ENCODE data around the gene INSRR.

INSRR gene

DNA sequence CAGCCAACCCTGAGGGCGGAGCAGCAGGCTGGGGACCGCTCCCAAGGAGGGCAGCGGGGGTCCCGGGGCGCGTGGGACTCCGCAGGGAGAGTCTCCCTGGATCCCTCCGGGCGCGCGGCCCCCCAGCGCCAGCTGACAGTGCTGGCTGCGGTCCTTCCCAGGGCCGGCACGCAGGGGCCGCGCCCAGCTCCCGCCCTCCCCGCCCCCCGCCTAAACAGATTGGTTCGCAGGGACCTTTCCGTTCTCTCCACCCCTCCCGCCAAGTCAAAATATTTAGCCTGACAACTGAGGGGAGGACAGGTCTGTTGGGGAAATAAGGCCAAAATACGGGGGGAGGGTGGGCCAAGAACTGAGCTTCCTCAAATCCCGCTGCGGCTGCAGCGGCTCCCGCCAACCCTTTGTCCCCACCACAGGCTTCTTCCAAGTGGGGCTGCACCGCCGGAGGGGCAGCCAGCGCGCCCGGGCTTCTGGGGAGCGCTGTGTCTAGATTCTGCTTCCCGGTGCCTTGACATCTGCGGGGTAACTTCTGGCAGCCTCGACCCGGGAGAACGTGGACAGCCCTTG, at the start of gene INSRR:
INSRR (minus strand) TSS at position 159 of the 564 bp plus-strand sequence. CDS start 496 bp downstream, outside the sequence.
- no peak for DNase-seq (ENCODE audit: low read depth)

DNA sequence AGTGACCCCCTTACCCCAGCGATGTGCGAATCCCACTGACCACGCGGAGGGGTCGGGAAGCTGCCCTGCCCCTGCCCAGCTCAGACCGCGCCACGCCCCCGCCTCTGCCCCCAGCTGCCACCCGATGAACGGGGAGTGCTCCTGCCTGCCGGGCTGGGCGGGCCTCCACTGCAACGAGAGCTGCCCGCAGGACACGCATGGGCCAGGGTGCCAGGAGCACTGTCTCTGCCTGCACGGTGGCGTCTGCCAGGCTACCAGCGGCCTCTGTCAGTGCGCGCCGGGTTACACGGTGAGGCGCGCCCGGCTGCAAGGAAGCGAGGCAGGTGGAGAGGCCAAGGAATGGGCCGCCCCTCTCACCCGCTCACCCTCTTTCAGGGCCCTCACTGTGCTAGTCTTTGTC, 49.6 kb upstream of the INSRR start:
- DNase-seq (ENCODE audit: low read depth): no peak

DNA sequence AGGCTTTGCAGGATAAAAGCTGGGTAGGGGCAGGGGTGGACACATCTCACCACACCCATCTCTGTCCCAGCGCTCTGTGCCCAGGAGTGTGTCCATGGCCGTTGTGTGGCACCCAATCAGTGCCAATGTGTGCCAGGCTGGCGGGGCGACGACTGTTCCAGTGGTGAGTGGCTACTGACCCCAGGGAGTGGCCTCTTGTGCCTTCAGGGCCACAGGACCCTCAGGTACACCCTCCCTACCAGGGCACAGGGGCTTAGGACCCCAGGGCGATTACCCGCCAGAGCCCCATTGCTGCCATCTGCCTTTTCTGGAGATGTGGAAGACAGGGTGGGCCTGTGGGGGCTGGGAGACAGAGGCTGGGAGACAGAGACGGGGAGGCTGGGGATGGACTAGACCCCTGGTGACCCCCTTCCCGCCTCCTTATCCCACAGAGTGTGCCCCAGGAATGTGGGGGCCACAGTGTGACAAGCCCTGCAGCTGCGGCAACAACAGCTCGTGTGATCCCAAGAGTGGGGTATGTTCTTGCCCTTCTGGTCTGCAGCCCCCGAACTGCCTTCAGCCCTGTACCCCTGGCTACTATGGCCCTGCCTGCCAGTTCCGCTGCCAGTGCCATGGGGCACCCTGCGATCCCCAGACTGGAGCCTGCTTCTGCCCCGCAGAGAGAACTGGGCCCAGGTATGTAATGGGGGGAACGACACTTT, 47.4 kb upstream of the INSRR start:
- no peak for DNase-seq (ENCODE audit: low read depth)

DNA sequence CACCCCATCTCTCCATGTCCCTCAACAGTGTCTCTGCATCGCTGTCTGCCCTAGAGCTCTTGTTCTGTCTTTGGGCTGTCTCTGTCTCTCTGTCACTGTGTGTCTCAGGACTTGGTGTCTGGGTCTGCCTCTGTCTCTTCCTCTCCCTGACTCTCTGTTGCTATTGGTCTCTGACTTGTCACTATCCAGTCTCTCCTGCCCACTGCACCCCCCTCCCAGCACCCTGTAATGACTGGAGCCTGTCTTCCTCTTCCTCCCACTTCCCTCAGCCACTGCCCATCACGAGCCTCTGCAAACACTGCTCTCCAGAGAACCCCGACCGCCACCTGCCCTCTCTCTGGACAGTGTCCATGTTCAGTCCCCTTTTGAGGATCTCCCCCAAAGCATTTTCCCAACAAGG, 46.7 kb upstream of the INSRR start:
- no peak for DNase-seq (ENCODE audit: low read depth)

DNA sequence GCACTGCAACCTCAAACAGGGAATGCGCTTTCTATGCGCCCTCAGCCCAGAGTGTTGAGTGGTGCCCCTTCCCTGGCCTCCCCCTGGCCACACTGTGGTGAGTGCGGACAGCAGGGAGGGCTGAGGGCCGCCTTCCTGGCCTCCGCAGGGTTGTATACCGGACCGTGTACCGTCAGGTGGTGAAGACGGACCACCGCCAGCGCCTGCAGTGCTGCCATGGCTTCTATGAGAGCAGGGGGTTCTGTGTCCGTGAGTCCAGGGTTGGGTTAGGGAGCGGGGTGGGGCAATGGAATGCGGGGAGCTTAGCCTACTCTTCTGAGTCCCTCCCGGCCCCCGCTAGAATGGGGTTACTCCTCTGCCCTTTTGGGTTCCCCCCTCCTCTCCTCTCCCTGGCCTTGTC, 46.3 kb upstream of the INSRR start:
- no peak for DNase-seq (ENCODE audit: low read depth)

- no peak for DNase-seq (ENCODE audit: low read depth)
Observed at GRCh38 chr1:156904187-156904959, 45.5 kb upstream of the INSRR start.

DNA sequence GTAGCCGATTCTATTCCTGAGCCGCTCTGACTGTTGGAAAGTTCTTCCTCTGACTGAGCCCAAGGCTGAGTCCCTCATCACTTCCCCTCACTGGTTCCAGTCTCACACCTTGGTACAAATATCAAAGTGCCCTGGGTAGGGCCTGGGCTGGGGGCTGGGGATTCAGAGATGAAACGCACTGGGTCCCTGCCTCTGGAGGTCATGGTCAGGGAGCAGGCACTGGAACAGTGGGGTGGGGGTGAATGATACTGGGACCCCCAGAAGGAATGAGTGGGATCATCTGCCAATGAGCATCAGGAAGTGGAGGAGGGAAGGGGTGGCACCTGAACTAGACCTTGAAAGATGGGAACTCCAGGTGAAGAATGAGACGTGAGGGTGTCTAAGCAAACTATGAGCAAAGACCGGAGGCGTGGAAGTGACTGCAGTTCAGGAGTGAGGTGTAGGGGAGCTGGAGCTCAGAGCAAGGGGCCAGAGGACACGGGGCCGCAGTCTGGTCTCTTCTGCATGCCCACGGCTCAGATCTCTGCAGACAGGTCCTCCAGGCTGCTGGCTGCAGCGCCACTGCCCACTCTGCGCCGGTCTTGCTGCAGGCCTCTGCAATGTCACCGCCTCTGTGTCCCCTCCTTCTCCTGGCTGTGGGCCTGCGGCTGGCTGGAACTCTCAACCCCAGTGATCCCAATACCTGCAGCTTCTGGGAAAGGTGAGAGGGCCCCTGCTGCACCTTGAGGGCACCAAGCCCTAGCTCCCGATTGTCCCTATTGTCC, 44.6 kb upstream of the INSRR start:
- DNase-seq (ENCODE audit: low read depth): no peak

DNA sequence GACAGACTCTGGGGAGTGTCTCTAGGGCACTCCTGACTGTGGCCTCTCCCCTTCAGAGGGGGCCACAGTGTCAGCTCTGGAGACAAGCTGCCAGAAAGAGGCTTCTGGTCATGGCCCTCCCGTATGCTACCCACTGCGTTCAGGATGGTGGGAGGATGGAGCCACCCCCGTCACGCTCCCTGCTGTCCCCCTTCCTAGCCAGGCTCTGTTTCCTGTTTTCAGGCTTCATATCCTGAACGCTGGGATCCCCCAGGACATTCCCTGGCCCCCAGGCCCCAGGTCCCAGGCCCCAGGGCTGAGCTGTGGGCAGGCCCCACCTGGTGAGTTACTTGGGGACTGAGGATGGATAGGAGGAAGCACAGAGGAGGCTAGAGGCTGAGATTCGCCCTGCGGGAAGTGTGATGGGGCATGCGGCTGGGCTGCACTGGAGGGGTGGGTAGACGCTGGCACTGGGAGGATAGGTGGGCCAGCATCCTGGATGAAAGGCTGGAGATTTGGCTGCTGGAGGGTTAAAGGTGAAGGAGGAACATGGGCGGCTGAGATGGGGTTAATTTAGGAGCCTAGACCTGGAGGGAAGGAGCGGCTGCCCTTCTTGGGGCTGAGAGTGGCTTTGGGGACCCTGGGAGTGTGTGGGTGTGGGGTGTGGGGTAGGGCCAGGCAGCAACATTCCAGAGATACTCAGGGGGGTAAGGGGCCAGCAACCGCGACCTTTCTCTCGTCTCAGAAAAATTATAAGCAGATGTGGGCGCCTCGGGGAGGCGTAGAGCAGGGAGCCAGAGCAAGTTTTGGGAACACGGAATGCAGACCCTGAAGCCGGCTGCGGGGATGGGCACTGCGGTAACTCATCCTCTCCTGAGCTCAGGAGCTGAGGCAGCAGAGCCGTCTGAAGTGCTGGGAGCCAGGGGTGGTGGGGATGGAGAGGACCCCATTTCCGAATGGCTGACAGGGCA, 43.3 kb upstream of the INSRR start:
- DNase-seq (ENCODE audit: low read depth): no peak

DNA sequence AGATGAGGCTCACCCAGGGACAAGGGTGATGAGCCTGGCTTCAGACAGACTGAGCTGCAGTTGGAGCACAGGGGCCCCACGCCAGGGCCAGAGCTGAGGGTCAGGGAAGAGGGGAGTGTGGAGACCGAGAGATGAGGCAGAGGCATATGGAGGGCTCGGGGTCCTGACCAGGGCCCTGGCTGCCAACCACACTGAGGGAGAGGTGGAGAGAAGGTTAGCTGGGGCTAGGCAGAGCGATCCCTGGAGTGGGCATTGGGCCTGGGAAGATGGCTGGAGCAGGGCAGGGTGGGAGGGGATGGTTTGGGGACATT, 42.6 kb upstream of the INSRR start:
- no peak for DNase-seq (ENCODE audit: low read depth)

DNA sequence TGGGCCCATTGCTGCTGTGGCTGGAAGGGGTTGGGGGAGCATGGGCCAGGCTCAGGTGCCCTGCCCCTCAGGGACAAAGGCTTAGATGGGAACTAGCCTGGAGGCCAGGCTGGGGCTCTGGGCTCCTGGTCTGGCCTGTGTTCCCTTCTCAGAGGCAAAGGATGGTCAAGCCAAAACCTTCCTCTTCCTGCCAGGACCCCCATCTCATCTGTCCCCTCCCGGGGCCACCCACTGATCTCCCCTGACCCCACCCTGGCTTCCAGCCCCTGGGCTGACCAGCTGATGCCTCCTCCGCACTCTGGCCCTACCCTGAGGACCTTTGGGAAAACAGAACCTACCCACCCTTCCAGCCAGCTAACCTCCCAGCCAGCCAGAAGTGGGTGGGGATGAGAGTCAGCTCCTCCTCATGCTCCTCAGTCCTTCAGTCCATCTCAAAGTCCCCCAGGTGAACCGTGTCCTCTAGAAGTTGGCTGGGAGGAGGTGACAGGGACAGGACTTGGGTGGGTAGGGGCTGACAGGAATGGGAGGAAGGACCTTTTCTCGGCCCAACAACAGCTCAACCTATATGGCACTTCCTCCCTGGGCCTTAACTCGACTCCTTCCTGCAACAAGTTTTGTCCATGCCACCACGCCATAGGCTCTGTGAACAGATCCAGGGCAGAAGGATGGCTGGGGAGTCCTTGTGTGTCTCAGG, 42.1 kb upstream of the INSRR start:
- no peak for DNase-seq (ENCODE audit: low read depth)

- no peak for DNase-seq (ENCODE audit: low read depth)
Observed at GRCh38 chr1:156899956-156900718, 41.2 kb upstream of the INSRR start.

DNA sequence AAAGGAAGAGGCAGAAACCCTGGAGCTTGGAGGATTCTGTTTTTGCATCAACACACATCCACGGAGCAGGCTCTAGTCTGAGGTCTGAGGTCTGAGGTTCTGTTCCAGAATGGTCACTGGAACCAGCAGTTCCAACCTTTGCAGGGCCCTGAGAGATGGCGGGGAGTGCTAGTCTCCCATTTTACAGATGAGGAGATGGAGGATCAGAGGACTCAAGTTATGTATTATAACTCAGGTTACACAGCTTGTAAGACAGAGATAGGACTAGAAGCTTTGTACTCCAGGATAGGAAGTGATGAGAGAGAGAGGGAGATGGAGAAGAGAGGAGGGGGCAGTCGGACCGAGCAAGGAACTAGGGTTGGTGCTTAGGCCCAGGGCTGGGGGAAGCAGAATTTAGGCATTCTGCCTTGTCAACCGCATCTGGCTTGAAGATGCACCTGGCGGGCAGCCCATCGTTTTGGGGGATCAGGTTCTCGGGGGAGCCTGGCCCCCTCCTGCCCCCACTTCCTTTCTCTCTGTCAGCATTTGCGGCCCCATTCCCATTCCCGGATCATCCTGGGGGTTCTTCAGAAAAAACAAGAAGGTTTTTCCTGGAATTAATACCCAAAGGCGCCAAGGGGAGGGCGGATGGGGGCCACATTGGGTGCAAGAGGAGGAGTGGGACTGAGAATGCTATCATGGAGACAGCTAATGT, 40.2 kb upstream of the INSRR start:
- no peak for DNase-seq (ENCODE audit: low read depth)

DNA sequence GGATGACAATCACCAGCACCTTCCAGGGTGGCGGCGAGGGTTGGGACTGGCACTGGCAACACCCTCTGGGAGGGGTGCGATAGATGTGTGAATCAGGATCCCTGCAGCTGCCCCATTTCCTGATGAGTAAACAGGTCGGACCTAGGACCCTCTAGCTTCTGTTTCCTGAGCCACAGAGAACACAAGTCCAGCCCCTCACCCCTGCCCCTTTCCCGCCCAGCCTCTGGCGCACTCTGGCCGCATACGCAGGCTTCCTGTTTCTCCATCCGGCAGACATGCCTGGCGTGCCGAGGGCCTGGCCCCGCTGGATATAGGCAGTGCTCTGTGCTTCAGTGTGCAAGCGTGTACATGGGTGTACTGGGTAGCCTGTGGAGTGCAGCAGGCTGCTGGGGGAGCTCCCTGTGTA, 39.2 kb upstream of the INSRR start:
- DNase-seq (ENCODE audit: low read depth): no peak

DNA sequence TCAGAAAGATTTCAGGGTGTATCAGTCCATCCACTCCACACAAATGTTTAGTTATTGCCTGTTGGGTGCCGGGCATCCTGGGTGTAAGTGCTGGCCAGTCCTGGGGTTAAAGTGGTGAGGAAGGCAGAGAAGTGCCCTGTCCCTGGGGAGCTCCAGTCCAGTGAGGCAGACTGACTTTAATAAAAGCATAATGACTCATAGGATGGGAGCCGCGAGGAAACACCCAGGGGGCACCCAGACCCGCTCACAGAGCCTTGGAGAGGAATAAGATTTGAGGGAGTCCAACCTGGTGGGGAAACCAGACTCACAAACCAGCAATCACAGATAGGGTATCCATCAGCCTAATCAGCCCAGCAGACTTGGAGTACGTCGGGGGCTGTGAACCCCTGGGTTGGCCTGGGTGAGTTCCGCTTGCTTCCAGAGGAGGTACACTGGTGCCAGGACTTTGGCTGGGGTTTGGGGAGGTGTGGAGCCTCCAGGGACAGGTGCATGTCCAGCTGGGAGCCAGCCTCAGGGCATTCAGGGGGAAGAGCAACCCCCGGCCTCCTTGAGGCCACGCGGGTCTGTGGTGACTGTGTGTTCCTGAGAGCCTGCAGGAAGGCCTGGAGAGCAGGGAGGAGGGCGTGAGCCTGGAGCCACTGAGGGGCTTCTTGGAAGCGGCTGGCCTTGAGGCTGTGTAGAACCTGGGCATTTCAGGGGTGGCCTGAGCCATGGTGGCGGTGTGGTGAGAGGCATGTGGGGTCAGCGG, 38.3 kb upstream of the INSRR start:
- DNase-seq (ENCODE audit: low read depth): no peak

DNA sequence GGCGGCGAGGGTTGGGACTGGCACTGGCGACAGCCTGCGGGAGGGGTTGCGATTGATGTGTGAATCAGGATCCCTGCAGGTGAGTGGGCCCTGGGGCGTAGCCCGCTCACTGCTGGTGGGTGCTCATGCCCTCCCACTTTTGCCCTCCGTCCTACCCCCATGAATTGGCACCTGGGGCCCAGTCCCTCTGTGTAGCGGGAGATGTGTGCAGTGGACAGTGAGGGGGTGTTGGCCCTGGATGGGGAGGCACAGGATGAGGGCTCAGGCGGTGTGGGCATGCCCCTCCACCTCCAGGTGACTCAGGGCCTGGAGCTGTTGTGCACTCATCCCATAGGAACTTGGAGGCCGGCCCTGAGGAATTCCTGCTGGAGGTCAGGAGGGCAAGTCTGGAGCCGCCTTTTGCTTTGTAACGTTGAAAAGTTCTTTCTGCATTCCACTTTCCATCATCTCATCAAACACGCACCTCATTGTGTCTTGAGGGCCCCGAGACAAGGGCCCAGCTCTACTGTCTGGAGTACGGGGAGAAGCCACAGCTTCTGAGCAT, 37.6 kb upstream of the INSRR start:
- no peak for DNase-seq (ENCODE audit: low read depth)

- no peak for DNase-seq (ENCODE audit: low read depth)
Observed at GRCh38 chr1:156895927-156896326, 37.0 kb upstream of the INSRR start.

GRCh38 chr1:156895455-156895812, 36.5 kb upstream of the INSRR start:
- DNase-seq (ENCODE audit: low read depth): no peak

DNA sequence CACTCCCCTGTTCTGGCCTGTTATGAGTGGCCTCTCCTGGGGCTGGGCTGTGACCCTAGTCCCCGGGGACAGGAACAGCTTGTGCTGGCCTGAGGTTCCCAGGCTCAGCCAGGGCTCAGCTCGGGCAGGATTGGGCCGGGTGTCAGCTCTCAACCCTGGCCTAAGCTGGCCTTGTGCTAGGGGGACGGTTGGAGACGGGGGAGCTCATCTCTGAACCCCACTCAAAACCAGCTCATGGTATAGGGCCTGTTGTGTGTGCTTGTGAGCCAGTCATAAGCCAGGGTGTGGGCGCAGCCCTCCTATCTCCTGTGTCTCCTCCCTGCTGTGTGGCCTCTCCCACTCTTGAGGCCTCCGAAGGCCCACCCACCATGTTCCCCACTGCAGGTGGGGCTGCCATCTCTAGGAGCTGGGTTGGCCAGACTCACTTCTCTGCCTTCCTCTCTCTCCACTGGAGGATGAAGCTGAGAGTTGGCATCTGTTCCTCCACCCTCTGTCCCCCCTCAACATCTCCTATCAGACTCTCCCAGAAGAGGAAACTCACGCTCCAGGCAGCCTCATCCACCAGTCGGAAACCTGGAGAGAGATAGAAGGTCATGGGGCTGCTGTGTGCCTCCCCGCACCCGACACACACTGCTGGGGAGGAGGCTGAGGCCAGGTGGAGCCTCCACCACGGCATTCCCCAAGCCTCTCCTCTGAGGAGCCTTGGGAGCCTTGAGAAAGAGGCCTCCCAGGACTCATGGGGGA, 36.0 kb upstream of the INSRR start:
- DNase-seq (ENCODE audit: low read depth): no peak

Measured in stimulated activated CD8-positive, alpha-beta memory T cell treated with anti-CD3 and anti-CD28 coated beads, Interleukin-12 subunit alpha, Interleukin-12 subunit beta, amount 100 ng/mL, for 1 hour (primary cell).